Measurements from ENCODE around the gene NCOA5. TPM values are rescaled to one million over a fixed set of nuclear protein-coding genes. Genes with fewer than 3 reads are reported as not detected.

The NCOA5 gene
- total and polyA plus RNA-seq, 9 of the 15 experiments (the other 6 are each of a cell fraction or from before 2014, with no cell fraction given): 3.9 to 22.8 (median 13.8) TPM

DNA sequence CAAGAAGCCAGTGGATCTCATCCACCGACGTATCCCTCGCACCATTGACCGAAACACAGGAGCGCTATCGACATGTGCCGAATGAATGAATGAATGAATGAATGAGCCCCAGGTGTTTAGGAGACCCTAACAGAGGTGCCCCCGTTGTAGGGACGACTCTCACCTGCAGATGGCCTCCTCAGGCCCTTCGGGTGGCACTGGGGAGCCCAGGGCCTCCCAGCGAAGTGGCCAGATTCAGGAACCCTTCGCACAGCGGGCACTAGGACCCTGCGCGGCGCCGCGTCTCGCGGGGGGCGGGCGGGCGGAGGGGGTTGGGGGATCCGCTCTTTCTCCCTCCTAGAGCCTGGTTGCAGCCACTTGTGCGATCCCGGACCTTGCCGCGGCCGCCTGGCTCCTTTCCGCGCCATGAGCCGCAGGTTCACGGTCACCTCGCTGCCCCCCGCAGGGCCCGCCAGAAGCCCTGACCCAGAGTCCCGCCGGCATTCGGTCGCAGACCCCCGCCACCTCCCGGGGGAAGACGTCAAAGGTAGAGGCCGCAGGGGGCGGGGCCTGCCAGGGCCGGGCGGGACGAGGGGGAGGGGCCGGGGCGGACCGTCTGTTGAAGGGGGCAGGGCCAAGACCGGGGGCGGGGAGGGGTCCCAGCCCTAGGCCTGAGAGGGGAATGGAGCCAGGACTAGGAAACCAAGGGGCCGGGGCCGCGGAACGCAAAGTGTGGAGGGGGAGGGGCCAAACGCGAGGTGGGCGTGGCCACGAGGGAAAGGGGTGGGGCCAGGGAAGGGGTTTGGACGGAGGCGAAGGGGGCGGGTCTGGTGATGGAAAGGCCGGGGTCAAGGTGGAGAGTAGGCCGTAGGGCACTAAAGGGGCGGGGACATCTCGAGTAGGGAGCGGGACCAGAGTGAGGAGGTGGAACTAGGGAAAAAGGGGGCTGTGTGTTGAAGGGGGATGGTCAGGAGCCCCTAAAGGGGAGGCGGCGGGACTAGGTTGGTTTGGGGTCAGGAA lies 68.1 kb downstream of the NCOA5 start (continued):
- TF ChIP-seq, protein P1, sequence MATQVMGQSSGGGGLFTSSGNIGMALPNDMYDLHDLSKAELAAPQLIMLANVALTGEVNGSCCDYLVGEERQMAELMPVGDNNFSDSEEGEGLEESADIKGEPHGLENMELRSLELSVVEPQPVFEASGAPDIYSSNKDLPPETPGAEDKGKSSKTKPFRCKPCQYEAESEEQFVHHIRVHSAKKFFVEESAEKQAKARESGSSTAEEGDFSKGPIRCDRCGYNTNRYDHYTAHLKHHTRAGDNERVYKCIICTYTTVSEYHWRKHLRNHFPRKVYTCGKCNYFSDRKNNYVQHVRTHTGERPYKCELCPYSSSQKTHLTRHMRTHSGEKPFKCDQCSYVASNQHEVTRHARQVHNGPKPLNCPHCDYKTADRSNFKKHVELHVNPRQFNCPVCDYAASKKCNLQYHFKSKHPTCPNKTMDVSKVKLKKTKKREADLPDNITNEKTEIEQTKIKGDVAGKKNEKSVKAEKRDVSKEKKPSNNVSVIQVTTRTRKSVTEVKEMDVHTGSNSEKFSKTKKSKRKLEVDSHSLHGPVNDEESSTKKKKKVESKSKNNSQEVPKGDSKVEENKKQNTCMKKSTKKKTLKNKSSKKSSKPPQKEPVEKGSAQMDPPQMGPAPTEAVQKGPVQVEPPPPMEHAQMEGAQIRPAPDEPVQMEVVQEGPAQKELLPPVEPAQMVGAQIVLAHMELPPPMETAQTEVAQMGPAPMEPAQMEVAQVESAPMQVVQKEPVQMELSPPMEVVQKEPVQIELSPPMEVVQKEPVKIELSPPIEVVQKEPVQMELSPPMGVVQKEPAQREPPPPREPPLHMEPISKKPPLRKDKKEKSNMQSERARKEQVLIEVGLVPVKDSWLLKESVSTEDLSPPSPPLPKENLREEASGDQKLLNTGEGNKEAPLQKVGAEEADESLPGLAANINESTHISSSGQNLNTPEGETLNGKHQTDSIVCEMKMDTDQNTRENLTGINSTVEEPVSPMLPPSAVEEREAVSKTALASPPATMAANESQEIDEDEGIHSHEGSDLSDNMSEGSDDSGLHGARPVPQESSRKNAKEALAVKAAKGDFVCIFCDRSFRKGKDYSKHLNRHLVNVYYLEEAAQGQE (IDR thresholded peaks at IDR 0.05; ENCODE audit: borderline replicate concordance): no peak
- TF ChIP-seq, protein P1 (CRISPR knock-in tag; IDR thresholded peaks at IDR 0.05; ENCODE audit: low read depth): no peak
- TF ChIP-seq, protein P2, sequence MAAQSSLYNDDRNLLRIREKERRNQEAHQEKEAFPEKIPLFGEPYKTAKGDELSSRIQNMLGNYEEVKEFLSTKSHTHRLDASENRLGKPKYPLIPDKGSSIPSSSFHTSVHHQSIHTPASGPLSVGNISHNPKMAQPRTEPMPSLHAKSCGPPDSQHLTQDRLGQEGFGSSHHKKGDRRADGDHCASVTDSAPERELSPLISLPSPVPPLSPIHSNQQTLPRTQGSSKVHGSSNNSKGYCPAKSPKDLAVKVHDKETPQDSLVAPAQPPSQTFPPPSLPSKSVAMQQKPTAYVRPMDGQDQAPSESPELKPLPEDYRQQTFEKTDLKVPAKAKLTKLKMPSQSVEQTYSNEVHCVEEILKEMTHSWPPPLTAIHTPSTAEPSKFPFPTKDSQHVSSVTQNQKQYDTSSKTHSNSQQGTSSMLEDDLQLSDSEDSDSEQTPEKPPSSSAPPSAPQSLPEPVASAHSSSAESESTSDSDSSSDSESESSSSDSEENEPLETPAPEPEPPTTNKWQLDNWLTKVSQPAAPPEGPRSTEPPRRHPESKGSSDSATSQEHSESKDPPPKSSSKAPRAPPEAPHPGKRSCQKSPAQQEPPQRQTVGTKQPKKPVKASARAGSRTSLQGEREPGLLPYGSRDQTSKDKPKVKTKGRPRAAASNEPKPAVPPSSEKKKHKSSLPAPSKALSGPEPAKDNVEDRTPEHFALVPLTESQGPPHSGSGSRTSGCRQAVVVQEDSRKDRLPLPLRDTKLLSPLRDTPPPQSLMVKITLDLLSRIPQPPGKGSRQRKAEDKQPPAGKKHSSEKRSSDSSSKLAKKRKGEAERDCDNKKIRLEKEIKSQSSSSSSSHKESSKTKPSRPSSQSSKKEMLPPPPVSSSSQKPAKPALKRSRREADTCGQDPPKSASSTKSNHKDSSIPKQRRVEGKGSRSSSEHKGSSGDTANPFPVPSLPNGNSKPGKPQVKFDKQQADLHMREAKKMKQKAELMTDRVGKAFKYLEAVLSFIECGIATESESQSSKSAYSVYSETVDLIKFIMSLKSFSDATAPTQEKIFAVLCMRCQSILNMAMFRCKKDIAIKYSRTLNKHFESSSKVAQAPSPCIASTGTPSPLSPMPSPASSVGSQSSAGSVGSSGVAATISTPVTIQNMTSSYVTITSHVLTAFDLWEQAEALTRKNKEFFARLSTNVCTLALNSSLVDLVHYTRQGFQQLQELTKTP (IDR thresholded peaks at IDR 0.05; ENCODE audit: low read depth in 1 of 2, partially characterized antibody in 2 of 2): no peak
- TF ChIP-seq, protein P3, sequence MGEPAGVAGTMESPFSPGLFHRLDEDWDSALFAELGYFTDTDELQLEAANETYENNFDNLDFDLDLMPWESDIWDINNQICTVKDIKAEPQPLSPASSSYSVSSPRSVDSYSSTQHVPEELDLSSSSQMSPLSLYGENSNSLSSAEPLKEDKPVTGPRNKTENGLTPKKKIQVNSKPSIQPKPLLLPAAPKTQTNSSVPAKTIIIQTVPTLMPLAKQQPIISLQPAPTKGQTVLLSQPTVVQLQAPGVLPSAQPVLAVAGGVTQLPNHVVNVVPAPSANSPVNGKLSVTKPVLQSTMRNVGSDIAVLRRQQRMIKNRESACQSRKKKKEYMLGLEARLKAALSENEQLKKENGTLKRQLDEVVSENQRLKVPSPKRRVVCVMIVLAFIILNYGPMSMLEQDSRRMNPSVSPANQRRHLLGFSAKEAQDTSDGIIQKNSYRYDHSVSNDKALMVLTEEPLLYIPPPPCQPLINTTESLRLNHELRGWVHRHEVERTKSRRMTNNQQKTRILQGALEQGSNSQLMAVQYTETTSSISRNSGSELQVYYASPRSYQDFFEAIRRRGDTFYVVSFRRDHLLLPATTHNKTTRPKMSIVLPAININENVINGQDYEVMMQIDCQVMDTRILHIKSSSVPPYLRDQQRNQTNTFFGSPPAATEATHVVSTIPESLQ (CRISPR knock-in tag; IDR thresholded peaks at IDR 0.05): no peak
- TF ChIP-seq CEBPB (tag; IDR thresholded peaks at IDR 0.05): no peak
- TF ChIP-seq CREBBP (IDR thresholded peaks at IDR 0.05; ENCODE audit: low read depth, low read length): no peak
- no peak for TF ChIP-seq MIER1 (IDR thresholded peaks at IDR 0.05; ENCODE audit: low read depth)
- no peak for TF ChIP-seq SAFB2 (IDR thresholded peaks at IDR 0.05; ENCODE audit: borderline replicate concordance, low read depth, low read length, severe bottlenecking)
- TF ChIP-seq SMARCA5 (IDR thresholded peaks at IDR 0.05): no peak
- TF ChIP-seq NCOA4 (IDR thresholded peaks at IDR 0.05; ENCODE audit: partially characterized antibody): no peak
